ENCODE data around the gene KIAA1217.
A peak's percentile ranks its signal among the peaks of the same experiment; 100 is the strongest.
"Not testable (repeated sequence)": the region's sequence is repeated elsewhere in the genome, so short reads cannot be mapped to it uniquely, and the experiment has no call there.

KIAA1217 gene

DNA sequence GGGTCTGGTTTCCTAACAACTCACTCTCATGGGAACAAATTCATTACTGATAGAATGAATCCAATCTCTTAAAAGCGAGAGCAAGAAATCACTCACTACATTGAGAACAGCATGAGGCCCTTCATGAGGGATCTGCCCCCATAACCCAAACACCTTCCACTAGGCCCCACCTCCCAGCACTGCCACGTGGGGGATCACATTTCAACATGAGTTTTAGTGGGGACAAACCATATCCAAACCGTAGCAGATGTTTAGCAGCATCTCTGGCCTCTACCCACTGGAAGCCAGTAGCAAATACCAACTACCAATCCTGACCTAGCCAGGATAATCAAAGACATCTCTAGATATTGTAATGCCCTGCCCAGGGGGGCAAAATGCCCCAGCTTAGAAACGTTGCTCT is 270.9 kb downstream of the KIAA1217 start:
- TF ChIP-seq JUND (IDR thresholded peaks at IDR 0.05; ENCODE audit: low read depth) = no peak
- DNase-seq (ENCODE audit: low read depth in 1 of 2, low spot score in 1 of 2) = no peak
- in situ Hi-C loops (cut with HindIII; ENCODE audit: low pct_unique_long_range_greater_than_20kb, low sequenced_read_pairs) = no loop called here

DNA sequence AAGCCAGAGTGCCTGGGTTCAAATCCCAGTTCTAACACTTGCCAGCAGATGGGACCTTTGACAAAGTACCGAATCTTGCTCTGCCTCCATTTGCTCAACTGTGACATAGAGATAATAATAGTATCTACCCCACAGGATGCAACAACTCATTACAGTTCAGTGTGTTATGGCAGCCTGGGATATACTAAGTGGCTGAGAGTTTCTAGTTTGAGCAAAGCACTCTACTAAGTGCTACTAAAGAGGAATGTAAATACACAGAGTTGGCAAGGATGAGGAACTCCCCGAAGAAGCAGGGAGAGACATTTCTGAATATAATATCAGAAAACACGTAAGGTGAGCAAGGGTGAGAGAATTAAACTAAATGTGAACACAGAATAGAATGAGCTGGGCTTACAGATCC is 271.5 kb downstream of the KIAA1217 start:
- in situ Hi-C loops (cut with HindIII; ENCODE audit: low pct_unique_long_range_greater_than_20kb, low sequenced_read_pairs) = no loop called here
- no peak for TF ChIP-seq JUND (IDR thresholded peaks at IDR 0.05; ENCODE audit: low read depth)
- no peak for DNase-seq (ENCODE audit: low read depth in 1 of 2, low spot score in 1 of 2)

DNA sequence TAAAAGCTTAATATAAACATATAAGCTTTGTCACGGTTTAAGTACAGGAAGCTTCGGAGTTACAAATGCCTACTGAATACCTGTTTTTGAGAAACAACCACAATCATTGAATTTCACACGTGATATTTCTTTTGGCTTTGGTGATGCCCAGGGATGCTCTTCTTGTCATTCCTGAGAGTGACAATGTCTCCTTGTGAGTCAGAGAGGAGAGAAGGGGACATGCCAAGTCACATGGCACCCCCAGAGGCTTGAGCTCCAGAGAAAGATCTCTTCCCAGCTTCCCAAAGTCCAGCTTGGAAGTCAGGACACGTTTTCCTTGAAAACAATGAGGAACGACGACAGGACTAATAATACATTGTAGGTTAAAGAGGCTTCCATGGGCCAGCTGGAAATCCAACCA is 272.3 kb downstream of the KIAA1217 start:
- in situ Hi-C loops (cut with HindIII; ENCODE audit: low pct_unique_long_range_greater_than_20kb, low sequenced_read_pairs) = no loop called here

DNA sequence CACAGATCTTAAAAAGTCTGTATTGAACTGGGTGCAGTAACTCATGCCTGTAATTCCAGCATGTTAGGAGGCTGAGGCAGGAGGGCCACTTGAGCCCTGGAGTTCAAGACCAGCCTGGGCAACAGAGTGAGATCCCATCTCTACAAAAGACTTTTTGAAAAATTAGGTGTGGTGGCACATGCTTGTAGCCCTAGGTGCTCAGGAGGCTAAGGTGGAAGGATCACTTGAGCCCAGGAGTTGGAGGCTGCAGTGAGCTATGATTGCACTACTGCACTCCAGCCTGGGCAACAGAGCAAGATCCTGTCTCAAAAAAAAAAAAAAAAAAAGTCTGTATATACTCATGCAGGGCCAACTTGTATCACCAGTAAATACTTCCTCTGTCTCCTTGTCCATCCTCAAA is 273.8 kb downstream of the KIAA1217 start:
- in situ Hi-C loops (cut with HindIII; ENCODE audit: low pct_unique_long_range_greater_than_20kb, low sequenced_read_pairs); DNase-seq (ENCODE audit: low read depth in 1 of 2, low spot score in 1 of 2): not testable (repeated sequence)

More for the DNA sequence above, 272.3 kb downstream of the KIAA1217 start:
- no peak for DNase-seq (ENCODE audit: low read depth in 1 of 2, low spot score in 1 of 2)
- TF ChIP-seq JUND (IDR thresholded peaks at IDR 0.05; ENCODE audit: low read depth) = no peak

DNA sequence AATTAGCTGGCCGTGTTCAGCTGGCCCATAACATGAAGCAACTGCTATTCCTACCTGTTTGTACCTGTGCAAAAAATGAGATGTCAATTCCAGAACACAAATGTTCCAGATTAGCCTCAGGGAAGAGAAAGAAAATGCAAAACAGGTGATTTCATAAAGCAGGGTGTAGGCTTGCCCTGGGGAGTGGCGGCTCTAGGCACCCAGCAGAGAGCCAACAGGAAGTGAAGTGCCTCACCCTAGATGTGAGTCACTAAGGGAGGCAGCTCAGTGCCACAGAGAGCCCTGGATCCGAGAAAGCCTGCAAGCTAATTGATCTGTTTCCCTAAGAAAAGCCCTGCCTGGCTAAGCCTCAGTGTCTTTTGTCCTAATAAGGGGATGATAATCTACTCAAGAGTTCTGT is 274.8 kb downstream of the KIAA1217 start:
- DNase-seq (ENCODE audit: low read depth in 1 of 2, low spot score in 1 of 2) = peak; percentile 50 to 81
- TF ChIP-seq JUND (IDR thresholded peaks at IDR 0.05; ENCODE audit: low read depth) = no peak
- in situ Hi-C loops (cut with HindIII; ENCODE audit: low pct_unique_long_range_greater_than_20kb, low sequenced_read_pairs) = no loop called here

DNA sequence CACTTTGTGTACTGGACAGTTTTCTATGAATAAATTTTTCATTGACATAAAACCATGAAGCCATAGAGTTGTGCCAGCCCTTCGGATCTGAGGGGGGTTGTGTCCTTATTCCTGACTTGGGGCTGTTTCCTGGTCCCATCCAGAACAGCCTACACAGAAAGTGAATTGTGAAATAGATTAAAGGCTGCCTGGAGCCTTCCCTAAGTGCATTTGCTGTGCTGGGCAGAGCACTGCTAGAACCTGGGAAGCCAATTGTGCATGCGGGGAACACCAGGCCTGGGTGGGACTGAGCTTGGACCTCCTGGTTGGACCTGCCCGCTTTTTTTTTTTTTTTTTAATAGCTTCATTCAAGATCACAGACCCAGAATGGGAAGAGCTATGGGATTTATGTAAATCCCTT is 275.8 kb downstream of the KIAA1217 start:
- no peak for TF ChIP-seq JUND (IDR thresholded peaks at IDR 0.05; ENCODE audit: low read depth)
- DNase-seq (ENCODE audit: low read depth in 1 of 2, low spot score in 1 of 2) = no peak
- in situ Hi-C loops (cut with HindIII; ENCODE audit: low pct_unique_long_range_greater_than_20kb, low sequenced_read_pairs) = no loop called here

DNA sequence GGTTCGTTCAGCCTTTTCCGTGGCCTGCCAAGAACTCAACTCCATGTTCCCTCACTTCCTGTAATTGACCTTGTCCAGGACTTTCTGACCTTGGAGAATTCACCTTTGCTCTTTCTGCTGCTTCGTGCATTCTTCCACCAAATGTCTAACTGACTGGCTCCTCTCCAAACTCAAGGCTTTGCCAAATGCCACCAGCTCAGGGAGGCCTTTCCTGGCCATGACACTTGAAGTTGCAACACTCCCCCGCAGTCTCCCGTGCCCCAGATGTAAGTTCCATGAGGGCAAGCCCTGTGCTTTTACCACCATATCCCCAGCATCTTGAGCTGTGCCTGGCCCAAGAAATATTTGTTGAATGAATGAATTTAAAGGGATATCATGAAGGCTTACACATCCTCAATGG is 276.4 kb downstream of the KIAA1217 start:
- in situ Hi-C loops (cut with HindIII; ENCODE audit: low pct_unique_long_range_greater_than_20kb, low sequenced_read_pairs) = no loop called here
- TF ChIP-seq JUND (IDR thresholded peaks at IDR 0.05; ENCODE audit: low read depth) = no peak
- DNase-seq (ENCODE audit: low read depth in 1 of 2, low spot score in 1 of 2) = no peak

DNA sequence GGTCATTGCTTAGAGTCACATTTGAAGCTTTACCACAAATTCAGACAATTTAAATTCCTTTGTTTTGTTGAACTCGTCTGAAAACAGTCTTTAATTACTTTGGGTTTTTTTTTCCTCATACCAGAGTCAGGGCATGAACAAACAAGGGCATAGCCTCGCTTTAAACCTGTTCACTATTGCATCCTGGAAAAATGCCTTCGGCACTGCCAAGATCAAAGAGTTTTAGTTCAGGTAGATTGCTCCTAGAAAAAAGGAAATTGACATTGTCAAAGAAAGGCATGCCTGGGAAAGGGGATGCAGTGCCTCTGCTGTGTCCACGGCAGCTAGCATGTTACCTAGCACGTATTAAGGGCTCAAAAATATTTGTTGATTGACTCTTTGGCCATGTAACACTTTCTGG is 279.7 kb downstream of the KIAA1217 start:
- peak in 1 of 2 experiments; percentile 92 for DNase-seq (ENCODE audit: low read depth in 1 of 2, low spot score in 1 of 2)
- in situ Hi-C loops (cut with HindIII; ENCODE audit: low pct_unique_long_range_greater_than_20kb, low sequenced_read_pairs) = no loop called here
- no peak for TF ChIP-seq JUND (IDR thresholded peaks at IDR 0.05; ENCODE audit: low read depth)

DNA sequence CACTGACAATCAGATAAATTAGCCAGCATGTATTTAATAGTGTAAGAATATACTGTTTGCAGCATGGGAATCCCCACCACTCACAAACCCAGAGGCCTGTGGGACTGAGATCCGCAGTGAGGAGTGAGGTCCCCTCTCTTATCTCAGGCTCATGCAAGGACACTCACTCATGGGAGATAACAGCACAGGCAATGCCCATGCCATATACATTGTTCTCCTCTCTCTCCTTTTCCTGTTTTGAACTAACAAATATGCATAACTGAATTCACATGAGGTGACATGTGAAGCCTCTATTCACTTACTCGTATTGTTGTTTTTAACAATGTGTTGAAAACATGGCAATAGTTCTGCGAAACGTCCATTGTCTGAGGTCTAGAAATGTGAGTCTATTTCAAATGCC is 284.2 kb downstream of the KIAA1217 start:
- in situ Hi-C loops (cut with HindIII; ENCODE audit: low pct_unique_long_range_greater_than_20kb, low sequenced_read_pairs) = no loop called here
- no peak for TF ChIP-seq JUND (IDR thresholded peaks at IDR 0.05; ENCODE audit: low read depth)
- no peak for DNase-seq (ENCODE audit: low read depth in 1 of 2, low spot score in 1 of 2)

DNA sequence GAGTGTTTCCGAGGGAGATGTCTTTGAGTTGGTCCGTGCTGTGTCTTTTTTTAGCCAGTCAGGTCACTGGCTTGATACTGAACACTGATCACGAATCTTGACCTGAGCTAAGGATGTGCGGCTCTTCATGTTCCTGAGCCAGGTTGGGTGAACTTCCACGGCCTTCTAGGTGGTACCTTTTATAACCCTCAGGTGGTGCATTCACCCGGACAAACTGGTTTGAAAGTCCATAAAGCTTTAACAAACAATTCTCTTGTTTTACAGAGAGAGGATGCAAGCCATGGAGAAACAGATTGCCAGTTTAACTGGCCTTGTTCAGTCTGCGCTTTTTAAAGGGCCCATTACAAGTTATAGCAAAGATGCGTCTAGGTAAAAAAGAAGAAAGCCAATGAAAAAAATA is 285.3 kb downstream of the KIAA1217 start:
- peak; percentile 19 to 86 for DNase-seq (ENCODE audit: low read depth in 1 of 2, low spot score in 1 of 2)
- in situ Hi-C loops (cut with HindIII; ENCODE audit: low pct_unique_long_range_greater_than_20kb, low sequenced_read_pairs) = no loop called here
- TF ChIP-seq JUND (IDR thresholded peaks at IDR 0.05; ENCODE audit: low read depth) = no peak

DNA sequence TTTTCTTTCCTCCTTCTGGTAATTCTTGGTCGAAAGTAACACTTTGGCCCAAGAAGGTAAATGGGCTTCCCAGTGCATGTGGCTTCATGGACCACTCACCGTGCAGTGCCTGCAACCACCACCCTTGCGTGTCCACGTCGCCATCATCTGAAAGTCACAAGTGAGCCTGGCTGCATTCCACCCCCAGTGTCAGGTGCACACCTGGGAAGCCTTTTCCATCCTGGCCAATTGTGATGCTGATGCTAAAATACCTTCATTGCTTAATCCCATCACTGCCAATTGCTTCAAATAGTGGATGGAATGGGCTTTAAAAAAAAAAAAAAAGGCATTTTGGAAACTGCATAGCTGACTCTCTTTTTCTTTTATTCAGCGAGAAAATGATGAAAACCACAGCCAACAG is 285.8 kb downstream of the KIAA1217 start:
- TF ChIP-seq JUND (IDR thresholded peaks at IDR 0.05; ENCODE audit: low read depth) = no peak
- in situ Hi-C loops (cut with HindIII; ENCODE audit: low pct_unique_long_range_greater_than_20kb, low sequenced_read_pairs) = no loop called here
- DNase-seq (ENCODE audit: low read depth in 1 of 2, low spot score in 1 of 2) = no peak

DNA sequence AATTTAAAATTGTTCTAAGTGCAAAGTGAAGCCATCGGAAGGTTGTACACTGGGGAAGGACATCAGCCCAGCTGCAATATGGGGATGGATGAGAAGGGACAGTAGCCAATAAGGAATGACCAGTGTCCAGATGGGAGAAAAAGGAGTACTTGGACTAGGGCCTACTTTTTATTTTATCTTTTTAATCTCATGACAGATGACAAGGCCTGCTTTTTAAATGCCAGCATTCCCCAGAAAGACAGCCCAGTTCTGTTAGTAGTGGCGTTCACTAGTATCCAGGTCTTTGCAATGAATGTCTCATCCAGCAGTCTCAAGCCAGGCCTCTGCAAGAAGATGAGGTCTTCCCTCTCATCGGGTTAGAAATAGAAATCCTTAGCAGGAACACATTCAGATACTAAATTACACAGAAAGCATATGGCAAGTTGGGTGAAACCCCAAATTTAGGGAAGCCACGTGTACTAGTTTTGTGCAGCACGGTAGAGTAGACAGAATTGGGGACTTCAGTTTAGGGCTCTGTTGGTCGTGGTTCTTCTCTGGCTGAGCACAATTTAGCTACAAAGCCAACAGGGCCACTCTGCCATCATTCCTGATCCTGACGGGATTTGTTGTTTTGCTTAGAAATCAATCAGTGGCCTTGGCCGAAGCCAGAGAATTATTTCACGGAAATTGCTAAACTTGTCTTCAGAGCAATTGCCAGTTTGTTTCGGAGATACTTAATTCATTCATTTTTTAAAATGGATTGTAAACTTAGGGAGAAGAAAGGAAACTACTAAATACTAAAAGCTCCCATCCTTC is 286.9 kb downstream of the KIAA1217 start:
- in situ Hi-C loops (cut with HindIII; ENCODE audit: low pct_unique_long_range_greater_than_20kb, low sequenced_read_pairs) = no loop called here
- DNase-seq (ENCODE audit: low read depth in 1 of 2, low spot score in 1 of 2) = no peak
- TF ChIP-seq JUND (IDR thresholded peaks at IDR 0.05; ENCODE audit: low read depth) = no peak

DNA sequence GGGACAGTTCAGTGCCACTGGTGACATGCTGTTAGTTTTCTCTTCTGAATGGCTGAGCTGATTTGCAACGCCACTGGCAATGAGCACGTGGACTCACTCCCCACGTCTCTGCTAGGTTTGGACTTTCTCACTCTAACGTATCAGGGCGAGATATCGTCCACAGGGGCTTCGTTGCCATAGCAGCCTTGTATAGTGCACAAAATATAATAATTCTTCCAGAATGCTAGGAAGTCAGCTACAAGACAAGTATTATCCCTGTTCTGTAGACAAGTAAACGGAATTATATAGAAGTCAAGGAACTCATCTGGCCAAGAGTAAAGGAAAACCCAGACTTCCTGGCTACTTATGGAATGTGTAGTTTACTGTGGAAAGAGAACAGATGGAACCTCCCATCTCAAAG is 288.0 kb downstream of the KIAA1217 start:
- no peak for DNase-seq (ENCODE audit: low read depth in 1 of 2, low spot score in 1 of 2)
- no peak for TF ChIP-seq JUND (IDR thresholded peaks at IDR 0.05; ENCODE audit: low read depth)
- in situ Hi-C loops (cut with HindIII; ENCODE audit: low pct_unique_long_range_greater_than_20kb, low sequenced_read_pairs) = no loop called here
